ENCODE results near the gene MAP3K7.

Gene MAP3K7

GRCh38 chr6:90479603-90479926 lies 107.3 kb downstream of the MAP3K7 start:
- H3K4me3 ChIP-seq (ENCODE audit: low read depth, low read length), result no peak overlapping the region
- DNase-seq (ENCODE audit: low read depth), result no peak
- TF ChIP-seq, protein P1, sequence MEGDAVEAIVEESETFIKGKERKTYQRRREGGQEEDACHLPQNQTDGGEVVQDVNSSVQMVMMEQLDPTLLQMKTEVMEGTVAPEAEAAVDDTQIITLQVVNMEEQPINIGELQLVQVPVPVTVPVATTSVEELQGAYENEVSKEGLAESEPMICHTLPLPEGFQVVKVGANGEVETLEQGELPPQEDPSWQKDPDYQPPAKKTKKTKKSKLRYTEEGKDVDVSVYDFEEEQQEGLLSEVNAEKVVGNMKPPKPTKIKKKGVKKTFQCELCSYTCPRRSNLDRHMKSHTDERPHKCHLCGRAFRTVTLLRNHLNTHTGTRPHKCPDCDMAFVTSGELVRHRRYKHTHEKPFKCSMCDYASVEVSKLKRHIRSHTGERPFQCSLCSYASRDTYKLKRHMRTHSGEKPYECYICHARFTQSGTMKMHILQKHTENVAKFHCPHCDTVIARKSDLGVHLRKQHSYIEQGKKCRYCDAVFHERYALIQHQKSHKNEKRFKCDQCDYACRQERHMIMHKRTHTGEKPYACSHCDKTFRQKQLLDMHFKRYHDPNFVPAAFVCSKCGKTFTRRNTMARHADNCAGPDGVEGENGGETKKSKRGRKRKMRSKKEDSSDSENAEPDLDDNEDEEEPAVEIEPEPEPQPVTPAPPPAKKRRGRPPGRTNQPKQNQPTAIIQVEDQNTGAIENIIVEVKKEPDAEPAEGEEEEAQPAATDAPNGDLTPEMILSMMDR (IDR thresholded peaks at IDR 0.05; ENCODE audit: low read depth, low read length, missing control alignments), result no peak

DNA sequence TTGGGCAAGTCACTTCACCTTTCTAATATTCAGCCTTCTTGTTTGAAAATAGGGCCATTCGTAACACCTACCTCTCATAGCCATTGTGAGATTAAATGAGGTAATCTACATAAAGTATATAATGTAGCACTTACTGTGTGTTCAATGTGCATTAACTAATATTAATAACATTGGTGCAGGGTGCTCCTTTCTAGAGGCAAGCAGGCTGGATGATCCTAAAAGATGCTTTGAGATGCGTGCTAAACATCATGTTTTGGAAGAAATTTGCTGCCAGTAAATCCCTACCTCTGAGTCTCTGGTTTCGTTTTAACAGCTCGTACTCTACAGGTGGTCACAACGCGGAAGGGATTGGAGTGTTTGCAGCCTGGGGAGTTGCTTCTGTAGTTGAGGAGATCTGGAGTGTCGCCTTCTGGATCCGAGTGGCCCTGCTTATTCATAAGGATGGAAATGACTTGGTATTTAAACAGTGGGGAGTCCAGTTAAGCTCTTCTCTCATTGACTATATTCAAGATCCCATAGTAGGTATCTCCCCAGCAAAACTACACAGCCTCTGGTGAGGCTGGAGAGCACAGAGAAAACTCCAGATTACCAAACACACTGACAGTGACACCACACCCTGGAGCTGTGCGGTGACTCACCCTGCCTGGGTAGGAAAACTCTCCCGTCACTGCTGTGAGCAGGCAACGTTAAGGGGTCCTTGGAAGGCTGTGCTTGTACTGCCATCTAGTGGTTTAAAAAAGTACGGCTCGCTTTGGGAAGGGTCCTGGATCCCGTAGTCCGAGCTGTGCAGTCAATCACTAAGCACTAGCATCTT lies 107.9 kb downstream of the MAP3K7 start:
- H3K4me3 ChIP-seq (ENCODE audit: low read depth, low read length), result no peak overlapping the region
- DNase-seq (ENCODE audit: low read depth), result no peak
- TF ChIP-seq, protein P1 (IDR thresholded peaks at IDR 0.05; ENCODE audit: low read depth, low read length, missing control alignments), result peak; percentile 79

- H3K4me3 ChIP-seq (ENCODE audit: low read depth, low read length), result no peak overlapping the region
Observed at GRCh38 chr6:90478278-90478677, 108.6 kb downstream of the MAP3K7 start.

GRCh38 chr6:90477366-90477765 lies 109.5 kb downstream of the MAP3K7 start:
- DNase-seq (ENCODE audit: low read depth), result no peak
- no peak overlapping the region for H3K4me3 ChIP-seq (ENCODE audit: low read depth, low read length)
- TF ChIP-seq, protein P1 (IDR thresholded peaks at IDR 0.05; ENCODE audit: low read depth, low read length, missing control alignments), result no peak

More at GRCh38 chr6:90478278-90478677, 108.6 kb downstream of the MAP3K7 start:
- TF ChIP-seq, protein P1 (IDR thresholded peaks at IDR 0.05; ENCODE audit: low read depth, low read length, missing control alignments), result no peak
- no peak for DNase-seq (ENCODE audit: low read depth)

DNA sequence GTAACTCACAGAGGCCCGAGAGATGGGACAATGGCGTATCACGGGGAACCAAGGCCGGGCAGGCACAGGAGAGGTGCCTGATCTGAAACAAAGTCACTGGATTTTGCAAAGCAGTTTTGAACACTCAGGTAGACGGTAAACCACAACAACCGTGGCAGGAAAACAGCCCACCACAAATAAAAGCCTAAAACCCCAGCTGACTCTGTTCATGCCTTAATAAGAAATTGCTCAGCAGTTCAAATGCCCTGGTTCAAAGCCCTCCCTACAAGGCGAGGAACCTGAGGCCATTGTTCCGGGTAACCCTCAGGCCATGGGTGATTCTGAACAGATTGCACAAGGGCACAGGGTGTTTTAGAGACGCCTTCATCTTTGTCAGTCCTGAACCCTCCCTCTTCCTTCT lies 114.2 kb downstream of the MAP3K7 start:
- no peak for DNase-seq (ENCODE audit: low read depth)
- TF ChIP-seq, protein P1 (IDR thresholded peaks at IDR 0.05; ENCODE audit: low read depth, low read length, missing control alignments), result no peak
- H3K4me3 ChIP-seq (ENCODE audit: low read depth, low read length), result no peak overlapping the region

GRCh38 chr6:90471263-90471662 lies 115.6 kb downstream of the MAP3K7 start:
- DNase-seq (ENCODE audit: low read depth), result no peak
- TF ChIP-seq, protein P1 (IDR thresholded peaks at IDR 0.05; ENCODE audit: low read depth, low read length, missing control alignments), result no peak
- no peak overlapping the region for H3K4me3 ChIP-seq (ENCODE audit: low read depth, low read length)

GRCh38 chr6:90469906-90470305 lies 117.0 kb downstream of the MAP3K7 start:
- DNase-seq (ENCODE audit: low read depth), result no peak
- TF ChIP-seq, protein P1 (IDR thresholded peaks at IDR 0.05; ENCODE audit: low read depth, low read length, missing control alignments), result no peak
- no peak overlapping the region for H3K4me3 ChIP-seq (ENCODE audit: low read depth, low read length)

Data from GM12864 (cell line).